HG03520 (cell line): ENCODE results near the gene ARHGEF35.
A peak's percentile ranks its signal among the peaks of the same experiment; 100 is the strongest.
"Not testable (repeated sequence)": the region's sequence is repeated elsewhere in the genome, so short reads cannot be mapped to it uniquely, and the experiment has no call there.

Experiments
- ATAC-seq: cut with Tn5 transposase; IDR thresholded peaks from one replicate; pipeline ENCODE4 v1.9.1; 2021; ENCODE audit warnings: mild to moderate bottlenecking, moderate library complexity; ENCODE audit not compliant: unreplicated experiment

The ARHGEF35 gene

GRCh38 chr7:144195212-144195872 is at the start of gene ARHGEF35:
Gene ARHGEF35 (minus strand): TSS chr7:144195833. CDS start chr7:144188383, 7,450 bp downstream.
- ATAC-seq, result peak; percentile 66

- not testable (repeated sequence) for ATAC-seq
Observed at GRCh38 chr7:144245372-144245771, 49.7 kb upstream of the ARHGEF35 start.

- ATAC-seq, result not testable (repeated sequence)
Observed at GRCh38 chr7:144239365-144239764, 43.7 kb upstream of the ARHGEF35 start, which contains the start of gene OR2A42. Gene OR2A42 (minus strand): TSS chr7:144239605. CDS start chr7:144232843, 6,762 bp downstream.

GRCh38 chr7:144238530-144239082 is 43.0 kb upstream of the ARHGEF35 start:
- ATAC-seq, result not testable (repeated sequence)

GRCh38 chr7:144233039-144233438 is 37.4 kb upstream of the ARHGEF35 start:
- ATAC-seq, result not testable (repeated sequence)

GRCh38 chr7:144231027-144231426 is 35.4 kb upstream of the ARHGEF35 start:
- ATAC-seq, result not testable (repeated sequence)

GRCh38 chr7:144228810-144229209 is 33.2 kb upstream of the ARHGEF35 start:
- not testable (repeated sequence) for ATAC-seq

- not testable (repeated sequence) for ATAC-seq
Observed at GRCh38 chr7:144226866-144227265, 31.2 kb upstream of the ARHGEF35 start.

GRCh38 chr7:144223675-144224074 is 28.0 kb upstream of the ARHGEF35 start:
- ATAC-seq, result not testable (repeated sequence)

- ATAC-seq, result not testable (repeated sequence)
Observed at GRCh38 chr7:144220531-144220930, 24.9 kb upstream of the ARHGEF35 start.

- ATAC-seq, result not testable (repeated sequence)
Observed at GRCh38 chr7:144219149-144219548, 23.5 kb upstream of the ARHGEF35 start.

GRCh38 chr7:144218581-144218980 is 22.9 kb upstream of the ARHGEF35 start:
- not testable (repeated sequence) for ATAC-seq

GRCh38 chr7:144217200-144217599 is 21.6 kb upstream of the ARHGEF35 start:
- not testable (repeated sequence) for ATAC-seq

GRCh38 chr7:144205306-144205705 is 9.7 kb upstream of the ARHGEF35 start:
- ATAC-seq, result not testable (repeated sequence)

- ATAC-seq, result not testable (repeated sequence)
Observed at GRCh38 chr7:144203086-144203485, 7.5 kb upstream of the ARHGEF35 start.

GRCh38 chr7:144201978-144202377 is 6.3 kb upstream of the ARHGEF35 start:
- ATAC-seq, result not testable (repeated sequence)

GRCh38 chr7:144198934-144199333 is 3.3 kb upstream of the ARHGEF35 start:
- not testable (repeated sequence) for ATAC-seq

- not testable (repeated sequence) for ATAC-seq
Observed at GRCh38 chr7:144194453-144194852, 1.2 kb downstream of the ARHGEF35 start.

GRCh38 chr7:144193782-144194181 is 1.9 kb downstream of the ARHGEF35 start:
- not testable (repeated sequence) for ATAC-seq

GRCh38 chr7:144188578-144189171 is 7.0 kb downstream of the ARHGEF35 start:
- ATAC-seq, result not testable (repeated sequence)

GRCh38 chr7:144187848-144188247 is 7.8 kb downstream of the ARHGEF35 start:
- ATAC-seq, result not testable (repeated sequence)

- not testable (repeated sequence) for ATAC-seq
Observed at GRCh38 chr7:144183166-144183565, 12.5 kb downstream of the ARHGEF35 start, which contains the start of gene CTAGE4. Gene CTAGE4 (plus strand): TSS chr7:144183466. CDS start chr7:144183504, 38 bp downstream.
